ENCODE data around the gene FGD6.
"Not testable (repeated sequence)": the region's sequence is repeated elsewhere in the genome, so short reads cannot be mapped to it uniquely, and the experiment has no call there.

Gene FGD6

DNA sequence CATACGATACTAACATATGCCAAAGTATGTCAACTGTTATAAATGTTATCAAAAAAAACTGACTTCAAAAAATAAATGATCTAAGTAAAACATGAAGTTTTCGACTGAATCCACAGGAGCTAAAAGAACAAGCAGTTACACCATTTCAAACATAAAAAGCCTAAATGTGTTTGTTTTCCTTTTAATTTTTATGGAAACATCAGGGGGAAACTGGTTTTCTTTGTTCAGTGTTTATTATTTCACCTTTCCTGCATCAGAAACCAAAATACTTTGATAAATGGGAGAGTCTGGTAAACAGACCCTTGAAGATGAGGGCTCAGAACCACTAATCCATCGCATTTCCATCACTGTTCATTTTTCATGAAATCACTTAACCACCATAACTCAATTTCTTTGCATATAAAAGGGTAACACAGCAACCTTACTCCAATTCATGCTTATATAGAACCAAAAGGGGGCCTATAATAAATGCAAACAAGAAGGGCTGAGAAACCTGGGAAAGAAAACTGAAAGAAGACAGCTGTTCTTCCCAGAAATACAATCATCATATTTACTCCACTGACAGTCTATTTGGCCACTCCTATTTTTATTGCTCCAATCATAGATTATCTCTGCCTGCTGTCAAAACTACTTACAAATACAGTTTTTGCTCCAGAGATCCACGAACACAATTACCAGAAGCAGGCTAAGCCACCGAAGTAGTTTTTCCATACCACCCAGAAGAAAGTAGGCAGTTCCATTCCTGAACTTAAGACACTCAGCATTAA lies 17.0 kb downstream of the FGD6 start:
- peak overlapping the region; percentile 4 for H3K4me3 ChIP-seq (replicated peaks; ENCODE audit: low read depth, low read length)
- TF ChIP-seq, protein P1, sequence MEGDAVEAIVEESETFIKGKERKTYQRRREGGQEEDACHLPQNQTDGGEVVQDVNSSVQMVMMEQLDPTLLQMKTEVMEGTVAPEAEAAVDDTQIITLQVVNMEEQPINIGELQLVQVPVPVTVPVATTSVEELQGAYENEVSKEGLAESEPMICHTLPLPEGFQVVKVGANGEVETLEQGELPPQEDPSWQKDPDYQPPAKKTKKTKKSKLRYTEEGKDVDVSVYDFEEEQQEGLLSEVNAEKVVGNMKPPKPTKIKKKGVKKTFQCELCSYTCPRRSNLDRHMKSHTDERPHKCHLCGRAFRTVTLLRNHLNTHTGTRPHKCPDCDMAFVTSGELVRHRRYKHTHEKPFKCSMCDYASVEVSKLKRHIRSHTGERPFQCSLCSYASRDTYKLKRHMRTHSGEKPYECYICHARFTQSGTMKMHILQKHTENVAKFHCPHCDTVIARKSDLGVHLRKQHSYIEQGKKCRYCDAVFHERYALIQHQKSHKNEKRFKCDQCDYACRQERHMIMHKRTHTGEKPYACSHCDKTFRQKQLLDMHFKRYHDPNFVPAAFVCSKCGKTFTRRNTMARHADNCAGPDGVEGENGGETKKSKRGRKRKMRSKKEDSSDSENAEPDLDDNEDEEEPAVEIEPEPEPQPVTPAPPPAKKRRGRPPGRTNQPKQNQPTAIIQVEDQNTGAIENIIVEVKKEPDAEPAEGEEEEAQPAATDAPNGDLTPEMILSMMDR (IDR thresholded peaks at IDR 0.05; ENCODE audit: low read length, missing control alignments), result no peak
- DNase-seq (ENCODE audit: low read depth), result peak; percentile 54

DNA sequence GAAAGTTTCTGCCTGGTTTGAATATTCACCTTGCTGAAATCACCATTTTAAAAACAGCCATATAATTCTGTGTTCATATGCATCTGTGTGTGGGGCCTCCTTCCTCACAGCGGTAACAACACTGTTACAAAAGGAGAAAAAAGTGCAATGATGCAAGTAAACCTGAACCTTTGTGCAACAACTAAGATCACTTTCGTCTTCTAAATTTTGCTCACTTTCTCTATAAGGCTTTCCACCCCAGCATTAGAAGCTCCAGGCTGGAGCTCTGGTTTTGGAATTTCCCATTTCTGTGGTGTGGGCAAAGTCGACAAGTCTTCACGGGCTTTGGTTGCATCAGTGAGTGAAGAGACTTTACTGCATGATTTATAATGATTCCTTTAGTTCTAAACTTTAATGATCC lies 18.4 kb downstream of the FGD6 start:
- no peak for DNase-seq (ENCODE audit: low read depth)
- H3K4me3 ChIP-seq (replicated peaks; ENCODE audit: low read depth, low read length), result no peak overlapping the region
- TF ChIP-seq, protein P1 (IDR thresholded peaks at IDR 0.05; ENCODE audit: low read length, missing control alignments), result no peak

DNA sequence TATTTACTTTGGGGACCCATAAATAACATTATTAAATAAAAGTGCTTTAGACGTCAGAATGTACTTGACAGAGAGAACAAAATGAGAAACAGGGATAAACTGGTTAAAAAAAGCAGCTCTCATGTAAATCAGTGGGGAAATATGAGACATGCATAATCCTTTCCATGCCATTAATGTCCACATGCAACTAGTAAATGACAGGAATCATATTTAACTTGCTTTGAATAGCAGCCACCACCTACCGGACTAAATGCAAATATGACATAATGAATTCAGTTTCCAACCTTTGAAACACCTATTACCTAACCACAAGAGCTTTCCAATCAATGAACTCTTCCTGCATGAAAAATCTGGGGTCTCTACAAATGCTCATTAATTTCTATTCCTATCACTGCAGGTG lies 19.6 kb downstream of the FGD6 start:
- H3K4me3 ChIP-seq (replicated peaks; ENCODE audit: low read depth, low read length), result no peak overlapping the region
- TF ChIP-seq, protein P1 (IDR thresholded peaks at IDR 0.05; ENCODE audit: low read length, missing control alignments), result no peak
- no peak for DNase-seq (ENCODE audit: low read depth)

GRCh38 chr12:95196875-95197569 lies 20.2 kb downstream of the FGD6 start:
- DNase-seq (ENCODE audit: low read depth); H3K4me3 ChIP-seq (replicated peaks; ENCODE audit: low read depth, low read length): not testable (repeated sequence)

GRCh38 chr12:95195122-95195521 lies 22.1 kb downstream of the FGD6 start:
- TF ChIP-seq, protein P1 (IDR thresholded peaks at IDR 0.05; ENCODE audit: low read length, missing control alignments), result no peak
- no peak overlapping the region for H3K4me3 ChIP-seq (replicated peaks; ENCODE audit: low read depth, low read length)
- no peak for DNase-seq (ENCODE audit: low read depth)

DNA sequence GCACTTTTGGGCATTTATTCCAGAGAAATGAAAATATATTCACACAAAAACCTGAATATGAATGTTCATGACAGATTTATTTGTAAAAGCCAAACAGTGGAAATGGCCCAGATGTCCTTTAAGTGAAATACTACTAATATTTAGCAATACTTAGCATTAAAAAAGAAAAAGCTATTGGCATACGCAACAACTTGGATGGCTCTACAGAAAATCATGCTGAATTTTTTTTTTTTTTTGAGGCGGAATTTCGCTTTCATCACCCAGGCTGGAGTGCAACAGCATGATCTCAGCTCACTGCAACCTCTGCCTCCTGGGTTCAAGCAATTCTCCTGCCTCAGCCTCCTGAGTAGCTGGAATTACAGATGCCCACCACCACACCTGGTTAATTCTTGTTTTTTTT lies 24.1 kb downstream of the FGD6 start:
- TF ChIP-seq, protein P1 (IDR thresholded peaks at IDR 0.05; ENCODE audit: low read length, missing control alignments), result no peak
- no peak overlapping the region for H3K4me3 ChIP-seq (replicated peaks; ENCODE audit: low read depth, low read length)
- DNase-seq (ENCODE audit: low read depth), result no peak

- no peak for DNase-seq (ENCODE audit: low read depth)
- TF ChIP-seq, protein P1 (IDR thresholded peaks at IDR 0.05; ENCODE audit: low read length, missing control alignments), result no peak
- no peak overlapping the region for H3K4me3 ChIP-seq (replicated peaks; ENCODE audit: low read depth, low read length)
Observed at GRCh38 chr12:95192271-95192670, 25.0 kb downstream of the FGD6 start.
